Ureter (tissue), 1 donor: Measurements from ENCODE around the gene TYMS. TPM values are rescaled to one million over a fixed set of nuclear protein-coding genes. Genes with fewer than 3 reads are reported as not detected.

Experiments
- DNase-seq: peaks from one replicate; pipeline ENCODE4 v3.0.0-alpha.2; 2020; ENCODE audit warnings: low spot score
- total RNA-seq: library from RNA; stranded (reverse); gene quantifications from one replicate; pipeline ENCODE4 v1.2.4, GENCODE V29; 2023
- donor health status: DM: yes; HTN: yes; CAD: no.

The TYMS gene
- total RNA-seq, 1 donor from 2014 or later = 5.1 TPM

- DNase-seq = no peak
Measured at GRCh38 chr18:711310-711656, 53.8 kb downstream of the TYMS start.

GRCh38 chr18:711657-712400, 54.4 kb downstream of the TYMS start:
- peak; percentile 75 for DNase-seq

- DNase-seq = peak; percentile 90
Measured at GRCh38 chr18:712401-713134, 55.1 kb downstream of the TYMS start, which contains the start of gene ENOSF1. ENOSF1 (minus strand) TSS chr18:712630; CDS start chr18:712587, 43 bp downstream.

GRCh38 chr18:713135-713490, 55.7 kb downstream of the TYMS start:
- no peak for DNase-seq

- no peak for DNase-seq
Measured at GRCh38 chr18:715626-716025, 58.2 kb downstream of the TYMS start.

- no peak for DNase-seq
Measured at GRCh38 chr18:717003-717402, 59.5 kb downstream of the TYMS start.

Other genes with a start within 250 kb of the TYMS start
- gene COLEC12, start 157.0 kb upstream of the TYMS start, total RNA-seq = 10.2 TPM
- not detected for gene CETN1, start 77.3 kb upstream of the TYMS start, total RNA-seq
- gene CLUL1, start 60.7 kb upstream of the TYMS start, total RNA-seq = 1.8 TPM
- gene ENOSF1, start 55.0 kb downstream of the TYMS start, total RNA-seq = 221 TPM
- 42.0 TPM for gene YES1, start 154.6 kb downstream of the TYMS start, total RNA-seq
- gene ADCYAP1, start 247.2 kb downstream of the TYMS start, total RNA-seq = 0.18 TPM